Uterus (tissue), 2 donors: ENCODE results near the gene CDH2.

Experiments used
- CTCF ChIP-seq, 4 experiments: fragments of 200-600 bp in 2 of 4; fragments of 450-650 bp in 2 of 4; sonication (generic) in 2 of 4; IDR thresholded peaks; one replicate each; pipeline ENCODE4 v1.5.1; 2016 to 2019; ENCODE audit warnings: antibody characterized with exemption in 4 of 4, mild to moderate bottlenecking in 2 of 4, moderate library complexity in 1 of 4
- POLR2A ChIP-seq, 2 donors: fragments of 450-650 bp; IDR thresholded peaks; one replicate each; pipeline ENCODE4 v1.6.1; 2016; ENCODE audit warnings: antibody characterized with exemption in 2 of 2, mild to moderate bottlenecking in 1 of 2, moderate library complexity in 1 of 2

DNA sequence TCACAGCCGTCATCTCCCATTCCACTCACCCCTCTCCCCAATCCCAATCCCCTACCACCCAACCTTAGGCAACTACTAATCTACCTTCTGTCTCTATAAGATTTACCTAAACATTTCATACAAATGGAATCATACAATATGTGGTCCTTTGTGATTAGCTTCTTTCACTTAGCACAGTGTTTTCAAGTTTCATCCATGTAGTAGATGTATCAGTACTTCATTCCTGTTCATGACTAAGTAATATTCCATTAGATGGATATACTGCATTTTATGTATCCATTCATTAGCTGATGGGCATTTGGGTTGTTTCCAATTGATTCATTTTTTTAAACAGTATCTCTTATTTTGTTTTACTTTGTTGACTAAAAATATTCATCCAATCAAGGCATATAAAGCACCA, 109.6 kb downstream of the CDH2 start:
- TF ChIP-seq CTCF (IDR thresholded peaks at IDR 0.05) (no peak), POLR2A (IDR thresholded peaks at IDR 0.05) (no peak)
